Hepatocyte (in vitro differentiated cells): ENCODE results near the gene NR6A1. TPM values are rescaled to one million over a fixed set of nuclear protein-coding genes. Genes with fewer than 3 reads are reported as not detected.

Source experiments
- DNase-seq: peaks from one replicate; pipeline ENCODE4 v3.0.0-alpha.2; 2016; ENCODE audit warnings: low spot score
- H2AFZ ChIP-seq: fragments of 200-600 bp; sonication (generic); 2 replicates; pipeline ENCODE4 v1.6.0; 2016; ENCODE audit warnings: antibody characterized with exemption, mild to moderate bottlenecking
- H3K27ac ChIP-seq: fragments of 200-600 bp; sonication (generic); 2 replicates; pipeline ENCODE4 v1.5.1; 2016; ENCODE audit warnings: mild to moderate bottlenecking
- H3K27me3 ChIP-seq: fragments of 200-600 bp; sonication (generic); 2 replicates; pipeline ENCODE4 v1.6.1; 2016
- H3K36me3 ChIP-seq: fragments of 200-600 bp; sonication (generic); replicated peaks from 2 replicates; pipeline ENCODE4 v1.5.1; 2016; ENCODE audit warnings: low read depth; ENCODE audit not compliant: insufficient read depth
- H3K4me1 ChIP-seq: fragments of 200-600 bp; sonication (generic); 2 replicates; pipeline ENCODE4 v1.5.1; 2016; ENCODE audit warnings: mild to moderate bottlenecking, moderate library complexity; ENCODE audit not compliant: insufficient read depth
- H3K4me2 ChIP-seq: fragments of 200-600 bp; sonication (generic); 2 replicates; pipeline ENCODE4 v1.6.0; 2016
- H3K4me3 ChIP-seq: fragments of 200-600 bp; sonication (generic); 2 replicates; pipeline ENCODE4 v1.5.1; 2016; ENCODE audit warnings: mild to moderate bottlenecking
- H3K79me2 ChIP-seq: fragments of 200-600 bp; sonication (generic); 2 replicates; pipeline ENCODE4 v1.6.0; 2017; ENCODE audit warnings: mild to moderate bottlenecking
- H3K9me2 ChIP-seq: fragments of 200-600 bp; sonication (generic); replicated peaks from 2 replicates; pipeline ENCODE4 v1.6.0; 2017; ENCODE audit warnings: mild to moderate bottlenecking; ENCODE audit not compliant: insufficient read depth
- H3K9me3 ChIP-seq: fragments of 200-600 bp; sonication (generic); 2 replicates; pipeline ENCODE4 v1.5.1; 2016; ENCODE audit warnings: low read depth, mild to moderate bottlenecking
- H4K20me1 ChIP-seq: fragments of 200-600 bp; sonication (generic); 2 replicates; pipeline ENCODE4 v1.6.0; 2016; ENCODE audit warnings: mild to moderate bottlenecking; ENCODE audit not compliant: insufficient read depth, poor library complexity, severe bottlenecking
- CTCF ChIP-seq: fragments of 200-600 bp; sonication (generic); IDR thresholded peaks from 2 replicates; pipeline ENCODE4 v1.5.1; 2016; ENCODE audit warnings: antibody characterized with exemption, mild to moderate bottlenecking; ENCODE audit not compliant: poor library complexity
- EZH2 ChIP-seq: fragments of 200-600 bp; sonication (generic); IDR thresholded peaks from 2 replicates; pipeline ENCODE4 v1.6.1; 2016; ENCODE audit warnings: antibody characterized with exemption, mild to moderate bottlenecking, borderline replicate concordance
- EZH2phosphoT487 ChIP-seq: fragments of 200-600 bp; sonication (generic); IDR thresholded peaks from one replicate; pipeline ENCODE4 v1.6.1; 2018; ENCODE audit warnings: antibody characterized with exemption, mild to moderate bottlenecking, low read depth, moderate library complexity; ENCODE audit not compliant: unreplicated experiment, severe bottlenecking
- WGBS: methylation state at CpG from one replicate; pipeline ENCODE4 v1.1.6; 2016; ENCODE audit warnings: low lambda C conversion rate; ENCODE audit errors: missing lambda C conversion rate; 5-methylcytosine and 5-hydroxymethylcytosine counted together
- polyA plus RNA-seq: library from polyadenylated mRNA; unstranded; fragments of >200 nt; fragmentation: Nextera tagmentation; extraction: Ambion mirVana; gene quantifications from 2 replicates; pipeline ENCODE4 v1.2.1, GENCODE V29; 2016
- total RNA-seq: library from RNA; depleted of rRNA; stranded (reverse); fragments of >200 nt; gene quantifications from 2 replicates; pipeline ENCODE4 v1.2.3, GENCODE V29; 2014

NR6A1 gene
- total and polyA plus RNA-seq, 2 experiments from 2014 or later, result 1.2 to 4.0 TPM

GRCh38 chr9:124694414-124695279 is 76.5 kb downstream of the NR6A1 start:
- Histone ChIP-seq H3K4me1 (no peaks in the 10 kb centered on the region), H3K4me2 (no peak overlapping the region), H3K79me2 (peaks cover 55% of the 10 kb centered on the region), H3K9me2 (no peaks in the 10 kb centered on the region), H4K20me1 (no peaks in the 10 kb centered on the region), H2AFZ (no peak overlapping the region), H3K27me3 (no peaks in the 10 kb centered on the region), H3K36me3 (no peaks in the 10 kb centered on the region), H3K27ac (no peak overlapping the region), H3K4me3 (no peak overlapping the region), H3K9me3 (no peaks in the 10 kb centered on the region)
- 57% methylated on average over 3 of the region's 3 CpGs for WGBS
- no peak for TF ChIP-seq EZH2
- TF ChIP-seq CTCF, result no peak
- no peak for TF ChIP-seq EZH2phosphoT487
- DNase-seq, result no peak

GRCh38 chr9:124693403-124693802 is 77.7 kb downstream of the NR6A1 start:
- no peaks in the 10 kb centered on the region for H3K36me3 ChIP-seq
- WGBS, result 78% methylated on average over 3 of the region's 3 CpGs
- H3K27me3 ChIP-seq, result no peaks in the 10 kb centered on the region
- H3K4me2 ChIP-seq, result no peak overlapping the region
- H3K9me2 ChIP-seq, result no peaks in the 10 kb centered on the region
- peaks cover 45% of the 10 kb centered on the region for H3K79me2 ChIP-seq
- no peak overlapping the region for H3K4me3 ChIP-seq
- no peak for TF ChIP-seq EZH2
- TF ChIP-seq CTCF, result no peak
- no peak for TF ChIP-seq EZH2phosphoT487
- H2AFZ ChIP-seq, result no peak overlapping the region
- H3K27ac ChIP-seq, result no peak overlapping the region
- H3K4me1 ChIP-seq, result no peaks in the 10 kb centered on the region
- DNase-seq, result no peak
- no peaks in the 10 kb centered on the region for H3K9me3 ChIP-seq
- no peaks in the 10 kb centered on the region for H4K20me1 ChIP-seq

- Histone ChIP-seq H3K9me3 (no peaks in the 10 kb centered on the region), H2AFZ (no peak overlapping the region), H3K27ac (no peak overlapping the region), H3K36me3 (no peaks in the 10 kb centered on the region), H3K79me2 (peaks cover 35% of the 10 kb centered on the region), H3K4me3 (no peak overlapping the region), H3K27me3 (no peaks in the 10 kb centered on the region), H3K4me2 (no peak overlapping the region), H3K4me1 (no peaks in the 10 kb centered on the region), H3K9me2 (no peaks in the 10 kb centered on the region), H4K20me1 (no peaks in the 10 kb centered on the region)
- WGBS, result 95% methylated on average over 6 of the region's 6 CpGs
- TF ChIP-seq CTCF (no peak), EZH2phosphoT487 (no peak), EZH2 (no peak)
- no peak for DNase-seq
These were observed 82.7 kb downstream of the NR6A1 start for GRCh38 chr9:124688238-124688904.
